ENCODE measurements around the gene TRIM71. TPM values are rescaled to one million over a fixed set of nuclear protein-coding genes. Genes with fewer than 3 reads are reported as not detected.
A peak's percentile ranks its signal among the peaks of the same experiment; 100 is the strongest.

The TRIM71 gene
- total and polyA plus RNA-seq, 2 of the 13 experiments (the other 11 are each of a cell fraction or from before 2014, with no cell fraction given) = 21.7 to 76.9 TPM

GRCh38 chr3:32820971-32821685, 3.3 kb downstream of the TRIM71 start (continued):
- no peak for TF ChIP-seq ZNF577 (CRISPR knock-in tag; IDR thresholded peaks at IDR 0.05; ENCODE audit: borderline replicate concordance, low read depth)

DNA sequence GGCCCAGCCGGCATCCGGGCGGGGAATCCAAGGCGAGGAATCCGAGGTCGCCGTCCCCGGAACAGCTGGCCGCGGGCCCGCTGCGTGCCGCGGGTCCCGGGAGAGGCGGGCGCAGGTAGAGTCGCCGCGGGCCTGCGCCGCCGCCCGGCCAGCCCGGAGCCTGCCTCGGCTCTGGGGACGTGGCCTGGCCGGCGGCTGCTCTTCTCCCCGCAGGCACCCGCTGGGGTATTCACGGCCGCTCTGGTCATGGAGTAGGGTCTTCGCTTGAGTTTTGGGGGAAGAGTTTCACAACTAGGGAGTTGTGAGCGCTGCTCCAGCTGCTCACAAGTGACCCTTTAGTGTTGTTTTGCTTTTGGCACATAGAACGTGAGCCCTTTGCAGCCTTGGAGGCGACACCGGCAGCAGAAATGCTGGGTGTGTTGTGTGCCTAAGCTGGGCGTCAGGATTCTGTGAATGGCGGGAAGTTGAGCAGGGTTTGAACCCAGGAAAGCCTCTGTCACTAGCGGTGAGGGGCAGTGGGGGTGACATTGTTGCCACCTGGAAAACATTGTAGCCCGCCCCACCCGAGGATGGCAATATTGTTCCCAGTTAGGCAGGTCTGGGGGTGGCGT, 4.0 kb downstream of the TRIM71 start:
- H3K4me1 ChIP-seq (ENCODE audit: insufficient read depth, low read length) = peaks cover 40% of the 10 kb centered on the region
- in situ Hi-C loops (cut with HindIII; ENCODE audit: extremely low pct_ligation_motif_present, low pct_unique_long_range_greater_than_20kb) = loop anchor here (10.0 kb wide), 1 partner anchor 63 kb away; no protein-coding TSS in a partner anchor
- peak; percentile 98 for TF ChIP-seq AGO2 (optimal IDR thresholded peaks at IDR 0.05; ENCODE audit: low read depth, low read length)
- no peak for TF ChIP-seq ZNF777 (CRISPR knock-in tag; IDR thresholded peaks at IDR 0.05)
- no peak for TF ChIP-seq ZNF326 (CRISPR knock-in tag; IDR thresholded peaks at IDR 0.05; ENCODE audit: borderline replicate concordance)
- no peak for TF ChIP-seq ZNF782 (CRISPR knock-in tag; IDR thresholded peaks at IDR 0.05; ENCODE audit: borderline replicate concordance)
- 0 out of 2 replicates have a peak, but pooled peaks have one; percentile 19 for TF ChIP-seq MED13 (CRISPR knock-in tag; IDR thresholded peaks at IDR 0.05)
- TF ChIP-seq IKZF1 (IDR thresholded peaks at IDR 0.05) = no peak
- TF ChIP-seq ZNF761 (CRISPR knock-in tag; conservative IDR thresholded peaks at IDR 0.05) = no peak
- TF ChIP-seq RFXAP (CRISPR knock-in tag; IDR thresholded peaks at IDR 0.05; ENCODE audit: borderline replicate concordance) = no peak
- TF ChIP-seq DR1 (CRISPR knock-in tag; IDR thresholded peaks at IDR 0.05) = no peak
- 0 out of 2 replicates have a peak, but pooled peaks have one; percentile 70 for TF ChIP-seq MLLT10 (CRISPR knock-in tag; IDR thresholded peaks at IDR 0.05)
- no peak for TF ChIP-seq ZNF235 (CRISPR knock-in tag; IDR thresholded peaks at IDR 0.05; ENCODE audit: borderline replicate concordance)
- TF ChIP-seq, protein P1, sequence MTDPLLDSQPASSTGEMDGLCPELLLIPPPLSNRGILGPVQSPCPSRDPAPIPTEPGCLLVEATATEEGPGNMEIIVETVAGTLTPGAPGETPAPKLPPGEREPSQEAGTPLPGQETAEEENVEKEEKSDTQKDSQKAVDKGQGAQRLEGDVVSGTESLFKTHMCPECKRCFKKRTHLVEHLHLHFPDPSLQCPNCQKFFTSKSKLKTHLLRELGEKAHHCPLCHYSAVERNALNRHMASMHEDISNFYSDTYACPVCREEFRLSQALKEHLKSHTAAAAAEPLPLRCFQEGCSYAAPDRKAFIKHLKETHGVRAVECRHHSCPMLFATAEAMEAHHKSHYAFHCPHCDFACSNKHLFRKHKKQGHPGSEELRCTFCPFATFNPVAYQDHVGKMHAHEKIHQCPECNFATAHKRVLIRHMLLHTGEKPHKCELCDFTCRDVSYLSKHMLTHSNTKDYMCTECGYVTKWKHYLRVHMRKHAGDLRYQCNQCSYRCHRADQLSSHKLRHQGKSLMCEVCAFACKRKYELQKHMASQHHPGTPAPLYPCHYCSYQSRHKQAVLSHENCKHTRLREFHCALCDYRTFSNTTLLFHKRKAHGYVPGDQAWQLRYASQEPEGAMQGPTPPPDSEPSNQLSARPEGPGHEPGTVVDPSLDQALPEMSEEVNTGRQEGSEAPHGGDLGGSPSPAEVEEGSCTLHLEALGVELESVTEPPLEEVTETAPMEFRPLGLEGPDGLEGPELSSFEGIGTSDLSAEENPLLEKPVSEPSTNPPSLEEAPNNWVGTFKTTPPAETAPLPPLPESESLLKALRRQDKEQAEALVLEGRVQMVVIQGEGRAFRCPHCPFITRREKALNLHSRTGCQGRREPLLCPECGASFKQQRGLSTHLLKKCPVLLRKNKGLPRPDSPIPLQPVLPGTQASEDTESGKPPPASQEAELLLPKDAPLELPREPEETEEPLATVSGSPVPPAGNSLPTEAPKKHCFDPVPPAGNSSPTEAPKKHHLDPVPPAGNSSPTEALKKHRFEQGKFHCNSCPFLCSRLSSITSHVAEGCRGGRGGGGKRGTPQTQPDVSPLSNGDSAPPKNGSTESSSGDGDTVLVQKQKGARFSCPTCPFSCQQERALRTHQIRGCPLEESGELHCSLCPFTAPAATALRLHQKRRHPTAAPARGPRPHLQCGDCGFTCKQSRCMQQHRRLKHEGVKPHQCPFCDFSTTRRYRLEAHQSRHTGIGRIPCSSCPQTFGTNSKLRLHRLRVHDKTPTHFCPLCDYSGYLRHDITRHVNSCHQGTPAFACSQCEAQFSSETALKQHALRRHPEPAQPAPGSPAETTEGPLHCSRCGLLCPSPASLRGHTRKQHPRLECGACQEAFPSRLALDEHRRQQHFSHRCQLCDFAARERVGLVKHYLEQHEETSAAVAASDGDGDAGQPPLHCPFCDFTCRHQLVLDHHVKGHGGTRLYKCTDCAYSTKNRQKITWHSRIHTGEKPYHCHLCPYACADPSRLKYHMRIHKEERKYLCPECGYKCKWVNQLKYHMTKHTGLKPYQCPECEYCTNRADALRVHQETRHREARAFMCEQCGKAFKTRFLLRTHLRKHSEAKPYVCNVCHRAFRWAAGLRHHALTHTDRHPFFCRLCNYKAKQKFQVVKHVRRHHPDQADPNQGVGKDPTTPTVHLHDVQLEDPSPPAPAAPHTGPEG (CRISPR knock-in tag; IDR thresholded peaks at IDR 0.05) = peak; percentile 30; the same call in 1 of the 2 replicates
- TF ChIP-seq, protein P2, sequence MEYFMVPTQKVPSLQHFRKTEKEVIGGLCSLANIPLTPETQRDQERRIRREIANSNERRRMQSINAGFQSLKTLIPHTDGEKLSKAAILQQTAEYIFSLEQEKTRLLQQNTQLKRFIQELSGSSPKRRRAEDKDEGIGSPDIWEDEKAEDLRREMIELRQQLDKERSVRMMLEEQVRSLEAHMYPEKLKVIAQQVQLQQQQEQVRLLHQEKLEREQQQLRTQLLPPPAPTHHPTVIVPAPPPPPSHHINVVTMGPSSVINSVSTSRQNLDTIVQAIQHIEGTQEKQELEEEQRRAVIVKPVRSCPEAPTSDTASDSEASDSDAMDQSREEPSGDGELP (IDR thresholded peaks at IDR 0.05; ENCODE audit: borderline replicate concordance, low read depth) = no peak
- no peak for TF ChIP-seq ARID2 (CRISPR knock-in tag; IDR thresholded peaks at IDR 0.05; ENCODE audit: borderline replicate concordance)

More for the DNA sequence above, 4.0 kb downstream of the TRIM71 start:
- Histone ChIP-seq H3K79me2 (ENCODE audit: insufficient read depth, low read length) (peaks cover 99% of the 10 kb centered on the region), H3K4me2 (ENCODE audit: low read depth, low read length) (peak overlapping the region; percentile 99), H3K9ac (ENCODE audit: insufficient read depth, low read depth, low read length) (peak overlapping the region; percentile 95), H3K9me3 (ENCODE audit: low read length) (no peaks in the 10 kb centered on the region), H3K27ac (ENCODE audit: extremely low read length, insufficient read depth, low read length) (peak overlapping the region; percentile 99), H3K27me3 (ENCODE audit: control insufficient read depth in 1 of 2, insufficient read depth in 2 of 2, low read length in 2 of 2) (peaks cover 0 to 6% of the 10 kb centered on the region in 2 experiments; a peak in 1 of 5 replicates), H3K4me3 (replicated peaks in 1 of 3; ENCODE audit: insufficient read depth in 1 of 3, low read depth in 2 of 3, low read length in 3 of 3) (peak overlapping the region; percentile 92 to 98 (median 94)), H2AFZ (ENCODE audit: low read length) (no peak overlapping the region), H4K20me1 (ENCODE audit: insufficient read depth, low read length) (peaks cover 92% of the 10 kb centered on the region), H3K36me3 (replicated peaks in 1 of 2; ENCODE audit: control insufficient read depth in 1 of 2, insufficient read depth in 2 of 2, low read length in 2 of 2) (peaks cover 14 to 30% of the 10 kb centered on the region in 2 experiments)
- ChIA-PET POLR2A (interaction anchor here (1.1 to 2.9 kb wide), 8 partner anchors 12 to 81 kb away, joined by 3 to 15 read pairs (median 6); no protein-coding TSS in a partner anchor), CTCF (ENCODE audit: low intra/inter-chr PET ratio, low total read pairs) (no interaction called here)
- no peak for DNase-seq (ENCODE audit: low spot score)
- FAIRE-seq = no peak
- BruUV-seq (replicated peaks) = no TSS peak
- peak; percentile 2; the same call in 1 of the 3 replicates for ATAC-seq
- WGBS (ENCODE audit: low lambda C conversion rate) = under 1% methylated on average over 29 of the region's 44 CpGs
- intact Hi-C loops (cut with micrococcal nuclease; ENCODE audit: unreplicated experiment) = loop anchor here (2.0 kb wide), 2 partner anchors 19 to 43 kb away; no protein-coding TSS in a partner anchor

Measured in HepG2 (cell line).